HG03139 (cell line): Measurements from ENCODE around the gene ERVK3-1.

Experiments used
- ATAC-seq: cut with Tn5 transposase; IDR thresholded peaks from one replicate; pipeline ENCODE4 v1.9.1; 2021; ENCODE audit not compliant: unreplicated experiment

ERVK3-1 gene

GRCh38 chr19:58357481-58358145 is 52.4 kb downstream of the ERVK3-1 start:
- ATAC-seq: no peak

- peak; percentile 12 for ATAC-seq
Observed at GRCh38 chr19:58361900-58362271, 56.7 kb downstream of the ERVK3-1 start.

GRCh38 chr19:58362272-58362994 is 57.3 kb downstream of the ERVK3-1 start, which contains the start of gene ZNF497:
ZNF497 (minus strand) TSS chr19:58362751; CDS start chr19:58357635, 5,116 bp downstream.
- ATAC-seq: peak; percentile 74

GRCh38 chr19:58364146-58364545 is 59.0 kb downstream of the ERVK3-1 start:
- no peak for ATAC-seq
